Panc1 (cell line): ENCODE data around the gene TOMM5. TPM values are rescaled to one million over a fixed set of nuclear protein-coding genes. Genes with fewer than 3 reads are reported as not detected.

Source experiments
- ATAC-seq: fragments of 200-7000 bp; cut with Tn5 transposase; 2 replicates; pipeline ENCODE4 v1.9.1; 2020; ENCODE audit warnings: mild to moderate bottlenecking, moderate library complexity
- BruUV-seq: library from RNA; stranded (reverse); fragments of 400-500 nt; replicated peaks from 2 replicates; lab custom pipeline; 2021; lab: Mats Ljungman, UMichigan
- CTCF ChIA-PET: fragments of 300-600 bp; sonication (Branson Sonifier 250); formaldehyde crosslinking; loops from one replicate; lab custom pipeline; 2022; ENCODE audit warnings: antibody characterized with exemption; lab: Charles Lee
- POLR2A ChIA-PET: fragments of 300-600 bp; sonication (Branson Sonifier 250); formaldehyde crosslinking; loops from one replicate; lab custom pipeline; 2022; ENCODE audit warnings: antibody characterized with exemption; lab: Charles Lee
- DNase-seq: peaks from one replicate; pipeline ENCODE4 v3.0.0-alpha.2; 2010; ENCODE audit warnings: low read depth, low spot score
- H3K27ac ChIP-seq: 2 replicates; pipeline ENCODE4 v1.5.1; 2011; ENCODE audit warnings: mild to moderate bottlenecking, low read length, inconsistent platforms
- H3K27me3 ChIP-seq: fragments of 200-500 bp; sonication (Bioruptor generic); 2 replicates; pipeline ENCODE4 v1.6.0; 2014; ENCODE audit warnings: low read length, inconsistent platforms; ENCODE audit not compliant: control insufficient read depth, insufficient read depth
- H3K36me3 ChIP-seq: fragments of 200-500 bp; sonication (Bioruptor generic); 2 replicates; pipeline ENCODE4 v1.5.1; 2014; ENCODE audit warnings: inconsistent platforms, mild to moderate bottlenecking, low read length, moderate library complexity; ENCODE audit not compliant: control insufficient read depth, insufficient read depth
- H3K4me1 ChIP-seq: 2 replicates; pipeline ENCODE4 v1.5.1; 2011; ENCODE audit warnings: inconsistent platforms, mild to moderate bottlenecking, low read length, moderate library complexity; ENCODE audit not compliant: control insufficient read depth, insufficient read depth
- H3K4me3 ChIP-seq, 2 experiments: 2 replicates each; pipeline ENCODE4 v1.5.1; 2011 to 2012; ENCODE audit warnings: low read depth in 2 of 2, low read length in 2 of 2, mild to moderate bottlenecking in 2 of 2, inconsistent platforms in 1 of 2, moderate library complexity in 1 of 2
- H3K9me3 ChIP-seq: fragments of 200-500 bp; sonication (Bioruptor generic); 2 replicates; pipeline ENCODE4 v1.5.1; 2014; ENCODE audit warnings: low read depth, mild to moderate bottlenecking, inconsistent platforms, low read length, moderate library complexity; ENCODE audit not compliant: control insufficient read depth, insufficient read depth
- POLR2AphosphoS5 ChIP-seq: IDR thresholded peaks from 2 replicates; pipeline ENCODE4 v1.6.1; 2012; ENCODE audit warnings: mild to moderate bottlenecking, low read depth, low read length, moderate library complexity
- SIN3A ChIP-seq: IDR thresholded peaks from 2 replicates; pipeline ENCODE4 v1.6.1; 2012; ENCODE audit warnings: low read depth, mild to moderate bottlenecking, low read length, moderate library complexity, borderline replicate concordance; ENCODE audit not compliant: insufficient read depth
- TCF7L2 ChIP-seq: IDR thresholded peaks from 2 replicates; pipeline ENCODE4 v1.6.1; 2011; ENCODE audit warnings: mild to moderate bottlenecking, low read depth, low read length, inconsistent platforms
- in situ Hi-C: cut with HindIII; loops from 2 replicates; pipeline ENCODE4 v1.10.0; 2016; ENCODE audit warnings: low sequenced_read_pairs, low pct_unique_long_range_greater_than_20kb
- intact Hi-C: fragments of 100-400 bp; cut with micrococcal nuclease; formaldehyde crosslinking; loops from one replicate; pipeline ENCODE4 v1.10.0; 2022; ENCODE audit not compliant: unreplicated experiment
- total RNA-seq: library from RNA; stranded (reverse); gene quantifications from one replicate; pipeline ENCODE4 v1.2.1, GENCODE V29; 2021; ENCODE audit not compliant: unreplicated experiment

The TOMM5 gene
- total RNA-seq, 1 experiment from 2014 or later = 333 TPM

GRCh38 chr9:37539634-37540033, 52.8 kb downstream of the TOMM5 start:
- in situ Hi-C loops (no loop called here), intact Hi-C loops (no loop called here)
- ChIA-PET POLR2A (no interaction called here), CTCF (no interaction called here)
- TF ChIP-seq POLR2AphosphoS5 (no peak), SIN3A (no peak), TCF7L2 (no peak)
- no peaks in the 10 kb centered on the region for H3K27me3 ChIP-seq
- no peak overlapping the region for H3K27ac ChIP-seq
- peaks cover 3% of the 10 kb centered on the region; the same call in 1 of the 2 replicates for H3K36me3 ChIP-seq
- H3K4me1 ChIP-seq = no peaks in the 10 kb centered on the region
- DNase-seq (no peak), ATAC-seq (no peak)
- H3K9me3 ChIP-seq = no peaks in the 10 kb centered on the region
- H3K4me3 ChIP-seq = no peak overlapping the region
- BruUV-seq = no TSS peak

Other genes with a start within 250 kb of the TOMM5 start
- 238 TPM for gene GRHPR, start 169.9 kb downstream of the TOMM5 start, total RNA-seq
- 30.6 TPM for gene ZBTB5, start 127.1 kb downstream of the TOMM5 start, total RNA-seq
- 93.8 TPM for gene POLR1E, start 106.6 kb downstream of the TOMM5 start, total RNA-seq
- gene FBXO10, start 16.2 kb downstream of the TOMM5 start, total RNA-seq = 39.8 TPM
- gene FRMPD1, start 58.4 kb upstream of the TOMM5 start, total RNA-seq = 0.21 TPM
- 9.8 TPM for gene TRMT10B, start 161.2 kb upstream of the TOMM5 start, total RNA-seq
- gene EXOSC3, start 192.5 kb upstream of the TOMM5 start, total RNA-seq = 45.3 TPM
- gene DCAF10, start 208.2 kb upstream of the TOMM5 start, total RNA-seq = 18.5 TPM